SK-N-SH (cell line): ENCODE data around the gene PLCB1. TPM values are rescaled to one million over a fixed set of nuclear protein-coding genes. Genes with fewer than 3 reads are reported as not detected.

Experiments used
- CTCF ChIA-PET: fragments of 300-600, 350-600 bp; formaldehyde crosslinking; extraction: SDS; loops from one replicate; lab custom pipeline; 2021; lab: Yijun Ruan, JAX
- POLR2A ChIA-PET: fragments of 350-600 bp; sonication (Branson Sonifier 250); formaldehyde crosslinking; extraction: SDS; loops from one replicate; lab custom pipeline; 2020; ENCODE audit warnings: antibody characterized with exemption, inconsistent platforms; lab: Yijun Ruan, JAX
- DNase-seq: peaks from one replicate; pipeline ENCODE4 v3.0.0; 2012
- H2AFZ ChIP-seq: fragments of 200-600 bp; sonication (generic); 2 replicates; pipeline ENCODE4 v1.8.1; 2016; ENCODE audit warnings: antibody characterized with exemption, mild to moderate bottlenecking, low read depth
- H3F3A ChIP-seq: fragments of 200-600 bp; sonication (generic); replicated peaks from 2 replicates; pipeline ENCODE3; 2016; ENCODE audit warnings: antibody characterized with exemption, mild to moderate bottlenecking; ENCODE audit not compliant: insufficient read depth
- H3K27ac ChIP-seq, 2 experiments: fragments of 200-500 bp in 1 of 2; fragments of 200-600 bp in 1 of 2; sonication (Bioruptor generic) in 1 of 2; sonication (generic), shearing (Covaris generic) in 1 of 2; 2 replicates each; pipeline versions ENCODE4 v1.5.1 to v1.6.1; 2014 to 2016; ENCODE audit warnings: low read depth in 2 of 2, inconsistent platforms in 1 of 2, low read length in 1 of 2, mild to moderate bottlenecking in 1 of 2, mixed read lengths in 1 of 2
- H3K27me3 ChIP-seq: fragments of 200-600 bp; sonication (generic), shearing (Covaris generic); 2 replicates; pipeline ENCODE4 v1.6.1; 2016; ENCODE audit warnings: mixed run types; ENCODE audit not compliant: insufficient read depth
- H3K36me3 ChIP-seq, 2 experiments: fragments of 200-500 bp in 1 of 2; fragments of 200-600 bp in 1 of 2; sonication (Bioruptor generic) in 1 of 2; sonication (generic) in 1 of 2; replicated peaks in 1 of 2; 2 replicates each; pipeline versions ENCODE3 to v1.5.1; 2014 to 2016; ENCODE audit warnings: low read length in 1 of 2, mild to moderate bottlenecking in 1 of 2; ENCODE audit not compliant: insufficient read depth in 2 of 2, control insufficient read depth in 1 of 2
- H3K4me1 ChIP-seq, 2 experiments: fragments of 200-500 bp in 1 of 2; fragments of 200-600 bp in 1 of 2; sonication (Bioruptor generic) in 1 of 2; sonication (generic), shearing (Covaris generic) in 1 of 2; 2 replicates each; pipeline versions ENCODE4 v1.5.1 to v1.6.1; 2014 to 2016; ENCODE audit warnings: low read depth in 1 of 2, low read length in 1 of 2, mixed run types in 1 of 2; ENCODE audit not compliant: insufficient read depth in 2 of 2, control insufficient read depth in 1 of 2
- H3K4me2 ChIP-seq: fragments of 200-600 bp; sonication (generic), shearing (Covaris generic); 2 replicates; pipeline ENCODE4 v1.6.1; 2017; ENCODE audit warnings: mixed run types
- H3K4me3 ChIP-seq, 2 experiments: fragments of 200-500 bp in 1 of 2; fragments of 200-600 bp in 1 of 2; sonication (Bioruptor generic) in 1 of 2; sonication (generic), shearing (Covaris generic) in 1 of 2; 2 replicates each; pipeline versions ENCODE4 v1.5.1 to v1.8.1; 2014 to 2016; ENCODE audit warnings: low read depth in 2 of 2, inconsistent platforms in 1 of 2, low read length in 1 of 2, mild to moderate bottlenecking in 1 of 2, mixed read lengths in 1 of 2, moderate library complexity in 1 of 2
- H3K79me2 ChIP-seq: fragments of 200-600 bp; sonication (generic); 2 replicates; pipeline ENCODE4 v1.8.1; 2017; ENCODE audit warnings: mild to moderate bottlenecking; ENCODE audit not compliant: insufficient read depth
- H3K9ac ChIP-seq: fragments of 200-600 bp; sonication (generic); 2 replicates; pipeline ENCODE4 v1.6.1; 2017; ENCODE audit warnings: mixed run types
- H3K9me2 ChIP-seq: fragments of 200-600 bp; sonication (generic); 2 replicates; pipeline ENCODE4 v1.6.1; 2017; ENCODE audit warnings: mixed run types
- H3K9me3 ChIP-seq: fragments of 200-600 bp; sonication (generic); 2 replicates; pipeline ENCODE4 v1.6.1; 2017; ENCODE audit warnings: mixed run types, mild to moderate bottlenecking, moderate library complexity
- H4K20me1 ChIP-seq: fragments of 200-600 bp; sonication (generic); 2 replicates; pipeline ENCODE4 v1.6.1; 2017; ENCODE audit warnings: mild to moderate bottlenecking, mixed run types; ENCODE audit not compliant: insufficient read depth
- CTCF ChIP-seq: fragments of 200-600 bp; sonication (generic); IDR thresholded peaks from 2 replicates; pipeline ENCODE4 v1.6.1; 2017; ENCODE audit warnings: antibody characterized with exemption, mild to moderate bottlenecking, moderate library complexity
- FOXM1 ChIP-seq: IDR thresholded peaks from 2 replicates; pipeline ENCODE4 v1.4.0; 2012; ENCODE audit warnings: low read depth, mild to moderate bottlenecking
- GABPA ChIP-seq: IDR thresholded peaks from 2 replicates; pipeline ENCODE4 v1.4.0; 2012; ENCODE audit warnings: low read depth, mild to moderate bottlenecking
- IRF3 ChIP-seq: fragments of 150-350 bp; IDR thresholded peaks from 2 replicates; pipeline ENCODE4 v1.6.1; 2016; ENCODE audit warnings: mild to moderate bottlenecking, low read depth, low read length
- JUND ChIP-seq: IDR thresholded peaks from 2 replicates; pipeline ENCODE4 v1.4.0; 2012
- MEF2A ChIP-seq: IDR thresholded peaks from 2 replicates; pipeline ENCODE4 v1.4.0; 2012; ENCODE audit warnings: low read depth, borderline replicate concordance
- NFIC ChIP-seq: IDR thresholded peaks from 2 replicates; pipeline ENCODE4 v1.4.0; 2012; ENCODE audit warnings: borderline replicate concordance
- NRF1 ChIP-seq: IDR thresholded peaks from 2 replicates; pipeline ENCODE4 v1.6.1; 2012; ENCODE audit warnings: low read depth, mild to moderate bottlenecking, low read length
- PBX3 ChIP-seq: IDR thresholded peaks from 2 replicates; pipeline ENCODE4; 2012
- RAD21 ChIP-seq: IDR thresholded peaks from 2 replicates; pipeline ENCODE4 v1.6.1; 2012; ENCODE audit warnings: mild to moderate bottlenecking, low read length
- RCOR1 ChIP-seq: fragments of 150-350 bp; IDR thresholded peaks from 2 replicates; pipeline ENCODE4 v1.6.1; 2017; ENCODE audit warnings: antibody characterized with exemption, low read length
- SIN3A ChIP-seq: IDR thresholded peaks from 2 replicates; pipeline ENCODE4 v1.6.1; 2012; ENCODE audit warnings: low read depth, mild to moderate bottlenecking, low read length, moderate library complexity, borderline replicate concordance
- TCF12 ChIP-seq: IDR thresholded peaks from 2 replicates; pipeline ENCODE4 v1.4.0; 2012
- ZBTB33 ChIP-seq: IDR thresholded peaks from 2 replicates; pipeline ENCODE4 v1.4.0; 2012; ENCODE audit warnings: low read depth, borderline replicate concordance
- WGBS: methylation state at CpG from one replicate; pipeline ENCODE4 v1.1.6; 2017; ENCODE audit warnings: low lambda C conversion rate; 5-methylcytosine and 5-hydroxymethylcytosine counted together
- polyA plus RNA-seq, 3 experiments: library from polyadenylated mRNA; depleted of rRNA; stranded (reverse); fragments of >200 nt; gene quantifications; 2 replicates each; pipeline ENCODE4 v1.2.3, GENCODE V29; 2012

Gene PLCB1
- polyA plus RNA-seq, 1 of the 3 experiments (the other 2 are of a cell fraction) = 10.5 TPM

DNA sequence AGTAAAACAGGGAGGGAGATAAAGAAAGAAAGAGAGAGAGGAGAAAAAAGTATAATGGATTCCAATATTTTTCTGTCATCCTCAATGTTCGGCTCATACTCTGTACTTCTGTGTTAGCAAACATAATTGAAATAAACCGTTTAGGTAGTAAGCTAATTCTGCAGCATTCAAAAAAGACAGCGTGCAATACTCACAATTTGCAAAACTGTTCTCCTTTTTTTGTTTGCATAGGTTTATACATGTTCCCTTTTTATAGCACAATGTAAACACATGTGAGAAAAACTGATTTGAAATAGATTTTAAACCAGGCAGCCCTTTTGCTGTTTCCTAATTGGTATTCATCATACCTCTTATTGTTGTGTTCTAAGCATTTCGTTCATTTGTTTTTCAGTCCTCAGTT lies 188.9 kb downstream of the PLCB1 start:
- ChIA-PET POLR2A (no interaction called here), CTCF (no interaction called here)
- DNase-seq = no peak
- Histone ChIP-seq H3F3A (no peaks in the 10 kb centered on the region), H2AFZ (no peak overlapping the region), H3K27ac (no peak overlapping the region), H3K9me2 (no peaks in the 10 kb centered on the region), H3K4me2 (no peak overlapping the region), H3K9ac (no peak overlapping the region), H3K4me1 (peaks cover 0 to 4% of the 10 kb centered on the region in 2 experiments; a peak in 2 of 4 replicates), H3K27me3 (no peaks in the 10 kb centered on the region), H3K36me3 (no peaks in the 10 kb centered on the region), H3K9me3 (no peaks in the 10 kb centered on the region), H4K20me1 (no peaks in the 10 kb centered on the region; the same call in 1 of the 2 replicates), H3K79me2 (no peaks in the 10 kb centered on the region), H3K4me3 (no peak overlapping the region)
- 76% methylated on average over 4 of the region's 4 CpGs for WGBS
- TF ChIP-seq ZBTB33 = no peak
- no peak for TF ChIP-seq NFIC
- no peak for TF ChIP-seq CTCF
- TF ChIP-seq IRF3 = no peak
- no peak for TF ChIP-seq MEF2A
- TF ChIP-seq GABPA = no peak
- TF ChIP-seq RAD21 = no peak
- TF ChIP-seq JUND = no peak
- no peak for TF ChIP-seq TCF12
- TF ChIP-seq FOXM1 = no peak
- TF ChIP-seq PBX3 = no peak
- no peak for TF ChIP-seq RCOR1
- TF ChIP-seq SIN3A = no peak
- no peak for TF ChIP-seq NRF1
